HG03196 (cell line): ENCODE measurements around the gene SHMT1.
A peak's percentile ranks its signal among the peaks of the same experiment; 100 is the strongest.
"Not testable (repeated sequence)": the region's sequence is repeated elsewhere in the genome, so short reads cannot be mapped to it uniquely, and the experiment has no call there.

Experiments used
- ATAC-seq: cut with Tn5 transposase; IDR thresholded peaks from one replicate; pipeline ENCODE4 v1.9.1; 2021; ENCODE audit not compliant: unreplicated experiment

The SHMT1 gene

GRCh38 chr17:18363101-18364049 lies at the start of gene SHMT1:
Gene SHMT1 (minus strand): TSS chr17:18363550. CDS start chr17:18355981, 7,569 bp downstream.
- peak; percentile 94 for ATAC-seq

GRCh38 chr17:18412001-18412538 lies 48.7 kb upstream of the SHMT1 start:
- ATAC-seq: not testable (repeated sequence)

DNA sequence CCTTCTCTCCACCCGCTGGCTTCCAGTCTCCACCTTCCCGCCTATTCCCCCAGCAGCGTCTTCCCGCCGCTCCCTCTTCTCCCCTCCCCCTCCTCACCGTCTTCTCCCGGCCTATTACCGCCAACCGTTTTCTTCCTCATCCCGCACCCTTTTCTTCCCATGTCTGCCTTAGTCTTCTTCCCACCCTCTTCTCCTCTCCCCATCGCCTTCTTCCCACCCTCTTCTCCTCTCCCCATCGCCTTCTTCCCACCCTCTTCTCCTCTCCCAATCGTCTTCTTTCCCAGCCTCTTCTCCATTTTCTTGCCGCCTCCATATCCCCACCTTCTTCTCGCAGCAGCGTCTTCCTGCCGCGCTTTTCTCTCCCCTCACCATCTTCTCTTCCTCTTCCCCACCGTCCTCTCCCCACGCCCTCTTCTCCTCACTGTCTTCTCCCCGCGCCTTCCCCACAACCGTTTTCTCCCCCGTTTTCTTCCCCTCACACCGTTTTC lies 48.1 kb upstream of the SHMT1 start:
- not testable (repeated sequence) for ATAC-seq

DNA sequence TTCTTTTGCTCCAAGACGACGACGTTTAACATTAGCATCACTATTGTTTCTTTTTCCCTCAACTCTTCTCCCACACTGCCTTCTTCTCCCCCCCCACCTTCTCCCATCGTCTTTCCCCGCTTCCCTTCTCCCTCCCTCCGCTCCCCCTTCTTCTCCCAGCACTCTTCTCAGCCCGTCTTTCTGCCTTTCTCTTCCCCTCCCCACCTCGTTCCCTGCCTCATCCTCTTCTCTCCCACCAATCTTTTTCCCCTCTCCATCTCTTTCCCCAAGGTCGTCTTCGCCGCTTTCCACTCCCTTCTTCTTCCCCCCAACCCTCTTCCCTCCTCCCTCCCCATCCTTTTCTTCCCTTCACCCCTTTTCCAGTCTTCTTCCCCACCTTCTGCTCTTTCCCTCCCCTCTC lies 47.4 kb upstream of the SHMT1 start:
- ATAC-seq: not testable (repeated sequence)

DNA sequence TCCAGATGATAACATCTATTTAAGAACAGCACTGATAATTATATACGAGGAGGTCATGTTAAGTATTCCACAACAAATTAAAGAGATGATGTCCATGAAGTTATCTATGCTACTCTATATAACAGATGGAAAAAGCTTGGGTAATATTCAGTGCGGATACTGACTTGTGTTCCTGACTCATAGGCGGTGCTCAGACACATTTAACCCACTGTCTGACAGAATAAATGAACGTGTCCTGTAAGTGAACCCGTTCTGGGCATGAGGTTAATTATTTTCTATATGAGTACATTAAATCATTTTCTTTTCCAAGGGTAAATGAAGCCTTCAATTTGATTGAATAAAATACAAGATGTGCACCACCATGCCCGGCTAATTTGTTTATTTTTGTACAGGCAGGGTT lies 46.0 kb upstream of the SHMT1 start:
- not testable (repeated sequence) for ATAC-seq

GRCh38 chr17:18408906-18409305 lies 45.6 kb upstream of the SHMT1 start:
- ATAC-seq: not testable (repeated sequence)

DNA sequence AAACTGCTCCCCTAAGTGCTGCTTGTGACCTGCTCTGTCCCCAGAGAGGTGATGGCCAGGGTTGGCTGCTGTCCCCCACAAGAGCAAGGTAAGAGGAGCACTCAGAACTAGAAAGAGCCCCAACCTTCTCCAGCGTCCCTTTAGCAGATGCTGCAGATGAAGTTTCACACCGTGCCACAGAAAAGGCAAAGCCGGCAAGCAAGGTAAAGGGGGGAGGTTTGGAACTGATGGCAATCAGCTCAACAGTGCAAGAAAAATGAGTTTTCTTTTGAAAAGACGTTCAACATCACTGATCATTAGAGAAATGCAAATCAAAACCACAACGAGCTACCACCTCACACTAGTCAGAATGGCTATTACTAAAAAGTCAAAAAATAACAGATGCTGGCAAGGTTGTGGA lies 40.3 kb upstream of the SHMT1 start:
- peak; percentile 91 for ATAC-seq

- not testable (repeated sequence) for ATAC-seq
Measured at GRCh38 chr17:18403166-18403565, 39.8 kb upstream of the SHMT1 start.

DNA sequence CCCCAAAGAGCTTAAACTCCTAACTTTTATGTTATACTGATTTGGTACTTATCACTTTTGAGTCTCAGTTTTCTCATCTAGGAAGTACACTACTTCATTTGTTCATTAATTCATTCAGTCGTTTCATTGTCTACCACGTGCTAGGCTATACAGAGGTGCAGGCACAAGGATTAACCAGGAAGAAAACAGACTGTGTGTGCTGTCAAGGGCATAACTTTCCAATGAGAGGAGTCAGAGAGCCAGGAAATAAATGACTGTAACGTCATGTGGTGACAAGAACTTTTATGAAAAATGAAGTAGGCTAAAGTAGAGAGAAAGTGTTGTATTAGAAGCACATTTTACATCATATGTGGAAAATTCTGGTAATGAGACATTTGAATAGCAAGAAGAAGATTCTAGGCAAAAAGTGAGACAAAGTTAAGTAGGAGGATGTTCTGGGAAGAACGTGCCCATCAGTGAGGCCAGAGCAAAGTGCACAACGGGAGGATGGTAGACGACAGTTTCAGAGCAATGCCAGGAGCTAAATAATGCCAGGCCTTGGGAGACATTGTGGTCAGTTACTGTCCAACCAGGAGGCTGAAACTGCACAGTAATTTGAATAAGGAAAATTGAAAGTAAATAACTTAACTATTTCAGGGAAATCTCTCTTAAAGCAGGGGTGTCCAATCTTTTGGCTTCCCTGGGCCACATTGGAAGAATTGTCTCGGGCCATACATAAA lies 38.7 kb upstream of the SHMT1 start:
- not testable (repeated sequence) for ATAC-seq

DNA sequence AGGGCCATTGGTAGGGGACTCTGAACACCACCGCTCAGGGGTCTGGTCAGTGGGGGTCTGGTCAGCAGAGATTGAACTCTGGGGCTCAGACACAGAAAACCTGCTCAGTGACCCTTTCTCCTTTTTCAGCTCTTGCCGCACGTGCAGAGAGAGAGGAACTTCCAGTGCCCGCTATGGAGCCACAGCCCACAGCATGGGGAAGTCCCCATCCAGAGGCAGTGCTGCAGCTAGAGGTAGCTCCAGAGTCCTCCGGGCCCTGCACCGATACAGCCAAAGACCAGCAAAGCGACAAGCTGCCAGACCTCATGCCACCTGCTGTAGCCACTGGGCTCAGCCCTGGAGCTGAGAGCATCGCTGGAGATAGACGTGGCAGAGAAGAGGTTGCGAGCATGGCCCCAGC lies 25.4 kb upstream of the SHMT1 start:
- not testable (repeated sequence) for ATAC-seq

DNA sequence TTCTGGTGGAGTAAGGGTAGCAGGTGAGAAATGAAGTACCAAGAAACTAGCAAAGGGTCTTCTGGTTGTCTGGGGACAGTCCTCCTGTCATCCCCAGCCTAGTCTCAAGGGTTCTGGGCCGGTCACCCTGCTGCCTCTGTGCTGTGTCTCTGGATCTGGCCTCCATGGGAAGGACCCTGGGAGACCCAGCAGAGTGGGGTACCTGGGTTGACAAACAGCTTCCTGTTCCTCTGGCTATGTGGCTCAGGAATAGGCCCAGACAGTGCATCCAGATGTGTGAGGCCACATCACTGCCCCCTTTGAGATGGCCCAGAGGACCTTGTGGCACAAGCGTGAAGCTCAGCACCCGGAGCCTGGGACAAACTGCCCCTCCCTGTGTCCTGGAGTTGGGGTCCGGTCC lies 24.9 kb upstream of the SHMT1 start:
- ATAC-seq: not testable (repeated sequence)

DNA sequence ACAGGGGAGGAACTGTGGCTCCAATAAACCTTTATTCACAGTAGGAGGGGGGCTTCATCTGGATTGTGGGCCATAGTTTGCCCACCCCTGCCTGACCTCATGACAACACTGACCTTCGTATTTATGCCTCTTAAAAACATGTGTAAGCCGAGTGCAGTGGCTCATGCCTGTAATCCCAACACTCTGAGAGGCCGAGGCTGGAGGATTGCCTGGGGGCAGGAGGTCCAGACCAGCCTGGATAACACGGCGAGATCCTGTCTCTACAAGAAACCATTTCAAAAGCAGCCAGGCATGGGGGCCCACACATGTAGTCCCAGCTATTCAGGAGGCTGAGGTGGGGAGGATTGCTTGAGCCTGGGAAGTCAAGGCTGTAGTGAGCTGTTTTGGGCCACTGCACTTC lies 24.2 kb upstream of the SHMT1 start:
- ATAC-seq: not testable (repeated sequence)

DNA sequence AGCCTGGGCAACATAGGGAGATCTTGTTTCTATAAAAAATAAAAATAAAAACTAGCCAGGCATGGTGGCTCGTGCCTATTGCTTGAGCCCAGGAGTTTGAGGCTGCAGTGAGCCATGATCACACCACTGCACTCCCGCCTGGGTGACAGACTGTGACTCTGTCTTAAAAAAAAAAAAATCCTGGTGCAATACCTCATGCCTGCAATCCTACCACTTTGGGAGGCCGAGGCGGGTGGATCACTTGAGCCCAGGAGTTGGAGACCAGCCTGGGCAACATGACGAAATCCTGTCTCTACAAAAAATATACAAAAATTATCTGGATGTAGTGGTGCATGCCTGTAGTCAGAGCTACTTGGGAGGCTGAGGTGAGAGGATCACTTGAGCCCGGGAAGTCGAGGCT lies 20.9 kb upstream of the SHMT1 start:
- not testable (repeated sequence) for ATAC-seq

DNA sequence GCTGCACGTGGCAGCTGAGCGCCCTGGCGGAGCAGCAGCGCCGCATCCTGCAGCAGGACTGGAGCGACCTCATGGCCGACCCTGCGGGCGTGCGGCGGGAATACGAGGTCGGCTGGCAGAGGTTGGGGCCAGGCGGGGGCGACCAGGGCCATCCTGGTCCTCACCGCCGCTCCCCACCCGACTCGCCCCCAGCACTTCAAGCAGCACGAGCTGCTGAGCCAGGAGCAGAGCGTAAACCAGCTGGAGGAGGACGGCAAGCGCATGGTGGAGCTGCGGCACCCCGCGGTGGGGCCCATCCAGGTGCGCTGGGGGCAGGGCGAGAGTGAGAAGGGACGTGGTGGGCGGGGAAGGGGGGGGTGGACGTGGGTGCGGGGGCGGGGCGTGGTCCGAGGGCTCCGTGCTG lies 19.7 kb upstream of the SHMT1 start:
- ATAC-seq: not testable (repeated sequence)

- ATAC-seq: no peak
Measured at GRCh38 chr17:18382441-18383078, 19.2 kb upstream of the SHMT1 start.

DNA sequence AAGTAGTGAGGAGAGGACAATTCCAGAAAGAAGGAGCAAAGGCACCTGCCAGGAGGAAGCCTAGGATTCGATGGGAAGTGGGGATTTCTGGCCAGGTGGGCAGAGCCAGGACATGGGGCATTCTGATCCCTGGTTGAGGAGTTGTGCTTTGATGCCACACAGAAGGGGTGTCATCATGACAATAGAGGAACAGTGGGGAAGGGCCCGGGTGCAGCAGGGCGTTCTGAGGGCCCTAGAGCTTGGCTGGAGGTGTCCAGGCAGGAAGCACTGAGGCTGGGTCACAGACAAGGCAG lies 18.5 kb upstream of the SHMT1 start:
- no peak for ATAC-seq

DNA sequence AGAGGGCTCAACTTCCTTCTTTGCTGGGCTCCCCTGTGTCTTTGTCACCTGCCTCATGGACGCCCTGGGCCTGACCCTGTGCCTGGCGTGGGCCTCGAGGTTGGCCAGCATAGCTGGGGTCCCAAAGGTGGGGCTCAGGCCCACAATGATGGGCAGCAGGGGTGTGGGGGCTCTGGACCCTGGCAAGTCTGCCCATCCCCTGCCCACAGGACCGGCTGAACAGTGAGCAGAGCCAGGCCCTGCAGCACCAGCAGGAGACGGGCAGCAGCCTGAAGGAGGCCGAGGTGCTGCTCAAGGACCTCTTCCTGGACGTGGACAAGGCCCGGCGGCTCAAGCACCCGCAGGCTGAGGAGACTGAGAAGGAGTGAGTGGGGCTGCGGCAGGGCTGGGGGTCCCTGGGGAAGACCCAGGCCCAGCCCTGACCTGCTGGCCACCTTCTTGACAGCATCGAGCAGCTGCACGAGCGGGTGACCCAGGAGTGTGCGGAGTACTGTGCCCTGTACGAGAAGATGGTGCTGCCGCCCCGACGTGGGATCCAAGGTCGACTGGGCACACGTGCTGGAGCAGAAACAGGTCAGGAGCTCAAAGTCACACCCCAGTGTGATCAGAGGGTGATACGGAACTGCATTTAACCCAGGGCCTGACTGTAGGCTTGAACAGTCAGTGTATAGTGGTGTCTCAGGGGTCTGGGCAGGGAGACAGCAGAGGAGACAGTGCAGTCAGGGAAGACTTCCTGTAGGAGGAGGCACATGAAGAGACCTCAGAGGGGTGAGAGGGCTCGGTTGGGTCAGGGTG lies 18.0 kb upstream of the SHMT1 start:
- no peak for ATAC-seq

- no peak for ATAC-seq
Measured at GRCh38 chr17:18380471-18381157, 17.3 kb upstream of the SHMT1 start.

- ATAC-seq: no peak
Measured at GRCh38 chr17:18379246-18380146, 16.1 kb upstream of the SHMT1 start.
